SK-N-SH (cell line): ENCODE measurements around the gene NDUFAF5. TPM values are rescaled to one million over a fixed set of nuclear protein-coding genes. Genes with fewer than 3 reads are reported as not detected.
A peak's percentile ranks its signal among the peaks of the same experiment; 100 is the strongest.

Source experiments
- CTCF ChIA-PET: fragments of 300-600, 350-600 bp; formaldehyde crosslinking; extraction: SDS; loops from one replicate; lab custom pipeline; 2021; lab: Yijun Ruan, JAX
- POLR2A ChIA-PET: fragments of 350-600 bp; sonication (Branson Sonifier 250); formaldehyde crosslinking; extraction: SDS; loops from one replicate; lab custom pipeline; 2020; ENCODE audit warnings: antibody characterized with exemption, inconsistent platforms; lab: Yijun Ruan, JAX
- DNase-seq: peaks from one replicate; pipeline ENCODE4 v3.0.0; 2012
- H2AFZ ChIP-seq: fragments of 200-600 bp; sonication (generic); 2 replicates; pipeline ENCODE4 v1.8.1; 2016; ENCODE audit warnings: antibody characterized with exemption, mild to moderate bottlenecking, low read depth
- H3F3A ChIP-seq: fragments of 200-600 bp; sonication (generic); replicated peaks from 2 replicates; pipeline ENCODE3; 2016; ENCODE audit warnings: antibody characterized with exemption, mild to moderate bottlenecking; ENCODE audit not compliant: insufficient read depth
- H3K27ac ChIP-seq, 2 experiments: fragments of 200-500 bp in 1 of 2; fragments of 200-600 bp in 1 of 2; sonication (Bioruptor generic) in 1 of 2; sonication (generic), shearing (Covaris generic) in 1 of 2; 2 replicates each; pipeline versions ENCODE4 v1.5.1 to v1.6.1; 2014 to 2016; ENCODE audit warnings: low read depth in 2 of 2, inconsistent platforms in 1 of 2, low read length in 1 of 2, mild to moderate bottlenecking in 1 of 2, mixed read lengths in 1 of 2
- H3K27me3 ChIP-seq: fragments of 200-600 bp; sonication (generic), shearing (Covaris generic); 2 replicates; pipeline ENCODE4 v1.6.1; 2016; ENCODE audit warnings: mixed run types; ENCODE audit not compliant: insufficient read depth
- H3K36me3 ChIP-seq, 2 experiments: fragments of 200-500 bp in 1 of 2; fragments of 200-600 bp in 1 of 2; sonication (Bioruptor generic) in 1 of 2; sonication (generic) in 1 of 2; replicated peaks in 1 of 2; 2 replicates each; pipeline versions ENCODE3 to v1.5.1; 2014 to 2016; ENCODE audit warnings: low read length in 1 of 2, mild to moderate bottlenecking in 1 of 2; ENCODE audit not compliant: insufficient read depth in 2 of 2, control insufficient read depth in 1 of 2
- H3K4me1 ChIP-seq, 2 experiments: fragments of 200-500 bp in 1 of 2; fragments of 200-600 bp in 1 of 2; sonication (Bioruptor generic) in 1 of 2; sonication (generic), shearing (Covaris generic) in 1 of 2; 2 replicates each; pipeline versions ENCODE4 v1.5.1 to v1.6.1; 2014 to 2016; ENCODE audit warnings: low read depth in 1 of 2, low read length in 1 of 2, mixed run types in 1 of 2; ENCODE audit not compliant: insufficient read depth in 2 of 2, control insufficient read depth in 1 of 2
- H3K4me2 ChIP-seq: fragments of 200-600 bp; sonication (generic), shearing (Covaris generic); 2 replicates; pipeline ENCODE4 v1.6.1; 2017; ENCODE audit warnings: mixed run types
- H3K4me3 ChIP-seq, 2 experiments: fragments of 200-500 bp in 1 of 2; fragments of 200-600 bp in 1 of 2; sonication (Bioruptor generic) in 1 of 2; sonication (generic), shearing (Covaris generic) in 1 of 2; 2 replicates each; pipeline versions ENCODE4 v1.5.1 to v1.8.1; 2014 to 2016; ENCODE audit warnings: low read depth in 2 of 2, inconsistent platforms in 1 of 2, low read length in 1 of 2, mild to moderate bottlenecking in 1 of 2, mixed read lengths in 1 of 2, moderate library complexity in 1 of 2
- H3K79me2 ChIP-seq: fragments of 200-600 bp; sonication (generic); 2 replicates; pipeline ENCODE4 v1.8.1; 2017; ENCODE audit warnings: mild to moderate bottlenecking; ENCODE audit not compliant: insufficient read depth
- H3K9ac ChIP-seq: fragments of 200-600 bp; sonication (generic); 2 replicates; pipeline ENCODE4 v1.6.1; 2017; ENCODE audit warnings: mixed run types
- H3K9me2 ChIP-seq: fragments of 200-600 bp; sonication (generic); 2 replicates; pipeline ENCODE4 v1.6.1; 2017; ENCODE audit warnings: mixed run types
- H3K9me3 ChIP-seq: fragments of 200-600 bp; sonication (generic); 2 replicates; pipeline ENCODE4 v1.6.1; 2017; ENCODE audit warnings: mixed run types, mild to moderate bottlenecking, moderate library complexity
- H4K20me1 ChIP-seq: fragments of 200-600 bp; sonication (generic); 2 replicates; pipeline ENCODE4 v1.6.1; 2017; ENCODE audit warnings: mild to moderate bottlenecking, mixed run types; ENCODE audit not compliant: insufficient read depth
- CHD2 ChIP-seq: fragments of 150-350 bp; IDR thresholded peaks from 2 replicates; pipeline ENCODE4 v1.6.1; 2018; ENCODE audit warnings: low read length; ENCODE audit not compliant: partially characterized antibody
- EP300 ChIP-seq, 2 experiments: IDR thresholded peaks; 2 replicates each; pipeline versions ENCODE4 v1.4.0 to v1.6.1; 2012; ENCODE audit warnings: borderline replicate concordance in 1 of 2, low read depth in 1 of 2, low read length in 1 of 2
- FOXJ3 ChIP-seq: sonication (generic); formaldehyde crosslinking; IDR thresholded peaks from 2 replicates; pipeline ENCODE4 v1.5.1; 2020; ENCODE audit warnings: mild to moderate bottlenecking, missing genetic modification reagents
- FOXM1 ChIP-seq: IDR thresholded peaks from 2 replicates; pipeline ENCODE4 v1.4.0; 2012; ENCODE audit warnings: low read depth, mild to moderate bottlenecking
- GABPA ChIP-seq: IDR thresholded peaks from 2 replicates; pipeline ENCODE4 v1.4.0; 2012; ENCODE audit warnings: low read depth, mild to moderate bottlenecking
- GATA2 ChIP-seq: sonication (generic); formaldehyde crosslinking; IDR thresholded peaks from 2 replicates; pipeline ENCODE4 v1.5.0; 2020; ENCODE audit warnings: mild to moderate bottlenecking, missing genetic modification reagents
- JUND ChIP-seq: IDR thresholded peaks from 2 replicates; pipeline ENCODE4 v1.4.0; 2012
- NFIC ChIP-seq: IDR thresholded peaks from 2 replicates; pipeline ENCODE4 v1.4.0; 2012; ENCODE audit warnings: borderline replicate concordance
- NRF1 ChIP-seq: IDR thresholded peaks from 2 replicates; pipeline ENCODE4 v1.6.1; 2012; ENCODE audit warnings: low read depth, mild to moderate bottlenecking, low read length
- POLR2AphosphoS5 ChIP-seq: IDR thresholded peaks from 2 replicates; pipeline ENCODE4 v1.6.1; 2012; ENCODE audit warnings: low read depth, low read length
- RAD21 ChIP-seq: IDR thresholded peaks from 2 replicates; pipeline ENCODE4 v1.6.1; 2012; ENCODE audit warnings: mild to moderate bottlenecking, low read length
- TAF1 ChIP-seq: IDR thresholded peaks from 2 replicates; pipeline ENCODE4 v1.6.1; 2012; ENCODE audit warnings: low read depth, mild to moderate bottlenecking, low read length, moderate library complexity, borderline replicate concordance
- TCF12 ChIP-seq: IDR thresholded peaks from 2 replicates; pipeline ENCODE4 v1.4.0; 2012
- YY1 ChIP-seq: IDR thresholded peaks from 2 replicates; pipeline ENCODE4 v1.4.0; 2012; ENCODE audit warnings: low read depth, mild to moderate bottlenecking
- WGBS: methylation state at CpG from one replicate; pipeline ENCODE4 v1.1.6; 2017; ENCODE audit warnings: low lambda C conversion rate; 5-methylcytosine and 5-hydroxymethylcytosine counted together
- polyA plus RNA-seq, 3 experiments: library from polyadenylated mRNA; depleted of rRNA; stranded (reverse); fragments of >200 nt; gene quantifications; 2 replicates each; pipeline ENCODE4 v1.2.3, GENCODE V29; 2012
- TF ChIP-seq, protein P1 (sequence below): IDR thresholded peaks from 2 replicates; pipeline ENCODE4 v1.4.0; 2012; ENCODE audit warnings: low read depth, borderline replicate concordance
- TF ChIP-seq, protein P2 (sequence below): IDR thresholded peaks from 2 replicates; pipeline ENCODE4 v1.4.0; 2012; ENCODE audit warnings: low read depth
- TF ChIP-seq, protein P3 (sequence below): fragments of 150-350 bp; IDR thresholded peaks from 2 replicates; pipeline ENCODE4 v1.6.1; 2016; ENCODE audit warnings: mild to moderate bottlenecking, low read depth, low read length
- TF ChIP-seq, protein P4 (sequence below): IDR thresholded peaks from 2 replicates; pipeline ENCODE4 v1.6.1; 2012; ENCODE audit warnings: mild to moderate bottlenecking, low read depth, low read length, moderate library complexity
- TF ChIP-seq, protein P5 (sequence below): IDR thresholded peaks from 2 replicates; pipeline ENCODE4; 2012
- TF ChIP-seq, protein P6 (sequence below): fragments of 200-600 bp; sonication (generic); IDR thresholded peaks from 2 replicates; pipeline ENCODE4 v1.6.1; 2017; ENCODE audit warnings: antibody characterized with exemption, mild to moderate bottlenecking, moderate library complexity
- TF ChIP-seq, protein P7 (sequence below): fragments of 150-350 bp; IDR thresholded peaks from 2 replicates; pipeline ENCODE4 v1.6.1; 2017; ENCODE audit warnings: antibody characterized with exemption, low read length, low read depth, borderline replicate concordance
- TF ChIP-seq, protein P8 (sequence below): IDR thresholded peaks from 2 replicates; pipeline ENCODE4 v1.4.0; 2012; ENCODE audit warnings: low read depth, borderline replicate concordance

Gene NDUFAF5
- polyA plus RNA-seq, 1 of the 3 experiments (the other 2 are of a cell fraction), result 8.0 TPM

DNA sequence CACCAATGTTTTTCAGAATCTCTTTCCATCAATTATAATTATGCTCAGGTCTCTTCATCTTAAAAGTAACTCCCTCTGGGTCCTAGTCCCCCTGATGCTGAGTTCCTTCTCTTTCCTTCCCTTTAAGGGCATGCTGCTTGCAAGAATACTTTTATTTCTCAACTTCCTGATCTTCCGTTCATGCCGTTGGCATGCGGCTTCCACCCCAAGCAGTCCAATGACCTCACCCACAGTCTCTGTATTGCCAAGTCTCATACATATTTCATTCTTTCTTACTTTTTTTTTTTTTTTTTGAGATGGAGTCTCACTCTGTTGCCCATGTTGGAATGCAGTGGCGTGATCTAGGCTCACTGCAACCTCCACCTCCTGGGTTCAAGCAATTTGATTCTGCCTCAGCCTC lies 83.5 kb downstream of the NDUFAF5 start:
- no peaks in the 10 kb centered on the region for H3K9me3 ChIP-seq
- no peak overlapping the region for H2AFZ ChIP-seq
- H3K4me1 ChIP-seq, result peaks cover 0 to 16% of the 10 kb centered on the region in 2 experiments; a peak in 1 of 4 replicates
- peaks cover 10% of the 10 kb centered on the region for H3F3A ChIP-seq
- H3K36me3 ChIP-seq, result no peaks in the 10 kb centered on the region
- no peaks in the 10 kb centered on the region for H3K27me3 ChIP-seq
- H3K9me2 ChIP-seq, result no peaks in the 10 kb centered on the region
- H3K4me3 ChIP-seq, result no peak overlapping the region
- H3K79me2 ChIP-seq, result no peaks in the 10 kb centered on the region
- ChIA-PET POLR2A (no interaction called here), CTCF (no interaction called here)
- WGBS, result 30% methylated on average over 4 of the region's 4 CpGs
- no peak overlapping the region for H3K4me2 ChIP-seq
- H3K27ac ChIP-seq, result peak overlapping the region in 1 of 2 experiments; percentile 43; a peak in 2 of 4 replicates
- H4K20me1 ChIP-seq, result no peaks in the 10 kb centered on the region
- no peak for DNase-seq
- H3K9ac ChIP-seq, result no peak overlapping the region
- TF ChIP-seq TCF12 (peak; percentile 37; the same call in 1 of the 2 replicates), JUND (peak; percentile 27; the same call in 1 of the 2 replicates), TAF1 (no peak), FOXM1 (no peak), NRF1 (no peak), GATA2 (CRISPR knock-in tag) (no peak), NFIC (peak; percentile 47; the same call in 1 of the 2 replicates), POLR2AphosphoS5 (no peak), GABPA (no peak), YY1 (no peak), RAD21 (no peak), FOXJ3 (no peak), EP300 (IDR thresholded peaks at IDR 0.05; ENCODE audit: borderline replicate concordance in 1 of 2, low read depth in 1 of 2, low read length in 1 of 2) (peak in 1 of 2 experiments; percentile 54; a peak in 1 of 4 replicates), CHD2 (no peak)
- TF ChIP-seq, protein P1, sequence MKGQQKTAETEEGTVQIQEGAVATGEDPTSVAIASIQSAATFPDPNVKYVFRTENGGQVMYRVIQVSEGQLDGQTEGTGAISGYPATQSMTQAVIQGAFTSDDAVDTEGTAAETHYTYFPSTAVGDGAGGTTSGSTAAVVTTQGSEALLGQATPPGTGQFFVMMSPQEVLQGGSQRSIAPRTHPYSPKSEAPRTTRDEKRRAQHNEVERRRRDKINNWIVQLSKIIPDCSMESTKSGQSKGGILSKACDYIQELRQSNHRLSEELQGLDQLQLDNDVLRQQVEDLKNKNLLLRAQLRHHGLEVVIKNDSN, result no peak
- TF ChIP-seq, protein P2, sequence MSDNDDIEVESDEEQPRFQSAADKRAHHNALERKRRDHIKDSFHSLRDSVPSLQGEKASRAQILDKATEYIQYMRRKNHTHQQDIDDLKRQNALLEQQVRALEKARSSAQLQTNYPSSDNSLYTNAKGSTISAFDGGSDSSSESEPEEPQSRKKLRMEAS, result peak; percentile 72
- TF ChIP-seq, protein P3, sequence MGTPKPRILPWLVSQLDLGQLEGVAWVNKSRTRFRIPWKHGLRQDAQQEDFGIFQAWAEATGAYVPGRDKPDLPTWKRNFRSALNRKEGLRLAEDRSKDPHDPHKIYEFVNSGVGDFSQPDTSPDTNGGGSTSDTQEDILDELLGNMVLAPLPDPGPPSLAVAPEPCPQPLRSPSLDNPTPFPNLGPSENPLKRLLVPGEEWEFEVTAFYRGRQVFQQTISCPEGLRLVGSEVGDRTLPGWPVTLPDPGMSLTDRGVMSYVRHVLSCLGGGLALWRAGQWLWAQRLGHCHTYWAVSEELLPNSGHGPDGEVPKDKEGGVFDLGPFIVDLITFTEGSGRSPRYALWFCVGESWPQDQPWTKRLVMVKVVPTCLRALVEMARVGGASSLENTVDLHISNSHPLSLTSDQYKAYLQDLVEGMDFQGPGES, result no peak
- TF ChIP-seq, protein P4, sequence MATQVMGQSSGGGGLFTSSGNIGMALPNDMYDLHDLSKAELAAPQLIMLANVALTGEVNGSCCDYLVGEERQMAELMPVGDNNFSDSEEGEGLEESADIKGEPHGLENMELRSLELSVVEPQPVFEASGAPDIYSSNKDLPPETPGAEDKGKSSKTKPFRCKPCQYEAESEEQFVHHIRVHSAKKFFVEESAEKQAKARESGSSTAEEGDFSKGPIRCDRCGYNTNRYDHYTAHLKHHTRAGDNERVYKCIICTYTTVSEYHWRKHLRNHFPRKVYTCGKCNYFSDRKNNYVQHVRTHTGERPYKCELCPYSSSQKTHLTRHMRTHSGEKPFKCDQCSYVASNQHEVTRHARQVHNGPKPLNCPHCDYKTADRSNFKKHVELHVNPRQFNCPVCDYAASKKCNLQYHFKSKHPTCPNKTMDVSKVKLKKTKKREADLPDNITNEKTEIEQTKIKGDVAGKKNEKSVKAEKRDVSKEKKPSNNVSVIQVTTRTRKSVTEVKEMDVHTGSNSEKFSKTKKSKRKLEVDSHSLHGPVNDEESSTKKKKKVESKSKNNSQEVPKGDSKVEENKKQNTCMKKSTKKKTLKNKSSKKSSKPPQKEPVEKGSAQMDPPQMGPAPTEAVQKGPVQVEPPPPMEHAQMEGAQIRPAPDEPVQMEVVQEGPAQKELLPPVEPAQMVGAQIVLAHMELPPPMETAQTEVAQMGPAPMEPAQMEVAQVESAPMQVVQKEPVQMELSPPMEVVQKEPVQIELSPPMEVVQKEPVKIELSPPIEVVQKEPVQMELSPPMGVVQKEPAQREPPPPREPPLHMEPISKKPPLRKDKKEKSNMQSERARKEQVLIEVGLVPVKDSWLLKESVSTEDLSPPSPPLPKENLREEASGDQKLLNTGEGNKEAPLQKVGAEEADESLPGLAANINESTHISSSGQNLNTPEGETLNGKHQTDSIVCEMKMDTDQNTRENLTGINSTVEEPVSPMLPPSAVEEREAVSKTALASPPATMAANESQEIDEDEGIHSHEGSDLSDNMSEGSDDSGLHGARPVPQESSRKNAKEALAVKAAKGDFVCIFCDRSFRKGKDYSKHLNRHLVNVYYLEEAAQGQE, result no peak
- TF ChIP-seq, protein P5, sequence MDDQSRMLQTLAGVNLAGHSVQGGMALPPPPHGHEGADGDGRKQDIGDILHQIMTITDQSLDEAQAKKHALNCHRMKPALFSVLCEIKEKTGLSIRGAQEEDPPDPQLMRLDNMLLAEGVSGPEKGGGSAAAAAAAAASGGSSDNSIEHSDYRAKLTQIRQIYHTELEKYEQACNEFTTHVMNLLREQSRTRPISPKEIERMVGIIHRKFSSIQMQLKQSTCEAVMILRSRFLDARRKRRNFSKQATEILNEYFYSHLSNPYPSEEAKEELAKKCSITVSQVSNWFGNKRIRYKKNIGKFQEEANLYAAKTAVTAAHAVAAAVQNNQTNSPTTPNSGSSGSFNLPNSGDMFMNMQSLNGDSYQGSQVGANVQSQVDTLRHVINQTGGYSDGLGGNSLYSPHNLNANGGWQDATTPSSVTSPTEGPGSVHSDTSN, result peak; percentile 42; the same call in 1 of the 2 replicates
- TF ChIP-seq, protein P6, sequence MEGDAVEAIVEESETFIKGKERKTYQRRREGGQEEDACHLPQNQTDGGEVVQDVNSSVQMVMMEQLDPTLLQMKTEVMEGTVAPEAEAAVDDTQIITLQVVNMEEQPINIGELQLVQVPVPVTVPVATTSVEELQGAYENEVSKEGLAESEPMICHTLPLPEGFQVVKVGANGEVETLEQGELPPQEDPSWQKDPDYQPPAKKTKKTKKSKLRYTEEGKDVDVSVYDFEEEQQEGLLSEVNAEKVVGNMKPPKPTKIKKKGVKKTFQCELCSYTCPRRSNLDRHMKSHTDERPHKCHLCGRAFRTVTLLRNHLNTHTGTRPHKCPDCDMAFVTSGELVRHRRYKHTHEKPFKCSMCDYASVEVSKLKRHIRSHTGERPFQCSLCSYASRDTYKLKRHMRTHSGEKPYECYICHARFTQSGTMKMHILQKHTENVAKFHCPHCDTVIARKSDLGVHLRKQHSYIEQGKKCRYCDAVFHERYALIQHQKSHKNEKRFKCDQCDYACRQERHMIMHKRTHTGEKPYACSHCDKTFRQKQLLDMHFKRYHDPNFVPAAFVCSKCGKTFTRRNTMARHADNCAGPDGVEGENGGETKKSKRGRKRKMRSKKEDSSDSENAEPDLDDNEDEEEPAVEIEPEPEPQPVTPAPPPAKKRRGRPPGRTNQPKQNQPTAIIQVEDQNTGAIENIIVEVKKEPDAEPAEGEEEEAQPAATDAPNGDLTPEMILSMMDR, result no peak
- TF ChIP-seq, protein P7, sequence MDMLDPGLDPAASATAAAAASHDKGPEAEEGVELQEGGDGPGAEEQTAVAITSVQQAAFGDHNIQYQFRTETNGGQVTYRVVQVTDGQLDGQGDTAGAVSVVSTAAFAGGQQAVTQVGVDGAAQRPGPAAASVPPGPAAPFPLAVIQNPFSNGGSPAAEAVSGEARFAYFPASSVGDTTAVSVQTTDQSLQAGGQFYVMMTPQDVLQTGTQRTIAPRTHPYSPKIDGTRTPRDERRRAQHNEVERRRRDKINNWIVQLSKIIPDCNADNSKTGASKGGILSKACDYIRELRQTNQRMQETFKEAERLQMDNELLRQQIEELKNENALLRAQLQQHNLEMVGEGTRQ, result no peak
- TF ChIP-seq, protein P8, sequence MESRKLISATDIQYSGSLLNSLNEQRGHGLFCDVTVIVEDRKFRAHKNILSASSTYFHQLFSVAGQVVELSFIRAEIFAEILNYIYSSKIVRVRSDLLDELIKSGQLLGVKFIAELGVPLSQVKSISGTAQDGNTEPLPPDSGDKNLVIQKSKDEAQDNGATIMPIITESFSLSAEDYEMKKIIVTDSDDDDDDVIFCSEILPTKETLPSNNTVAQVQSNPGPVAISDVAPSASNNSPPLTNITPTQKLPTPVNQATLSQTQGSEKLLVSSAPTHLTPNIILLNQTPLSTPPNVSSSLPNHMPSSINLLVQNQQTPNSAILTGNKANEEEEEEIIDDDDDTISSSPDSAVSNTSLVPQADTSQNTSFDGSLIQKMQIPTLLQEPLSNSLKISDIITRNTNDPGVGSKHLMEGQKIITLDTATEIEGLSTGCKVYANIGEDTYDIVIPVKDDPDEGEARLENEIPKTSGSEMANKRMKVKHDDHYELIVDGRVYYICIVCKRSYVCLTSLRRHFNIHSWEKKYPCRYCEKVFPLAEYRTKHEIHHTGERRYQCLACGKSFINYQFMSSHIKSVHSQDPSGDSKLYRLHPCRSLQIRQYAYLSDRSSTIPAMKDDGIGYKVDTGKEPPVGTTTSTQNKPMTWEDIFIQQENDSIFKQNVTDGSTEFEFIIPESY, result no peak
